GM18499 (cell line): ENCODE measurements around the gene OR9A4.
"Not testable (repeated sequence)": the region's sequence is repeated elsewhere in the genome, so short reads cannot be mapped to it uniquely, and the experiment has no call there.

Experiments used
- ATAC-seq: cut with Tn5 transposase; IDR thresholded peaks from one replicate; pipeline ENCODE4 v1.9.1; 2021; ENCODE audit warnings: moderate number of reproducible peaks; ENCODE audit not compliant: insufficient read depth, unreplicated experiment

OR9A4 gene, protein sequence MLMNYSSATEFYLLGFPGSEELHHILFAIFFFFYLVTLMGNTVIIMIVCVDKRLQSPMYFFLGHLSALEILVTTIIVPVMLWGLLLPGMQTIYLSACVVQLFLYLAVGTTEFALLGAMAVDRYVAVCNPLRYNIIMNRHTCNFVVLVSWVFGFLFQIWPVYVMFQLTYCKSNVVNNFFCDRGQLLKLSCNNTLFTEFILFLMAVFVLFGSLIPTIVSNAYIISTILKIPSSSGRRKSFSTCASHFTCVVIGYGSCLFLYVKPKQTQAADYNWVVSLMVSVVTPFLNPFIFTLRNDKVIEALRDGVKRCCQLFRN

DNA sequence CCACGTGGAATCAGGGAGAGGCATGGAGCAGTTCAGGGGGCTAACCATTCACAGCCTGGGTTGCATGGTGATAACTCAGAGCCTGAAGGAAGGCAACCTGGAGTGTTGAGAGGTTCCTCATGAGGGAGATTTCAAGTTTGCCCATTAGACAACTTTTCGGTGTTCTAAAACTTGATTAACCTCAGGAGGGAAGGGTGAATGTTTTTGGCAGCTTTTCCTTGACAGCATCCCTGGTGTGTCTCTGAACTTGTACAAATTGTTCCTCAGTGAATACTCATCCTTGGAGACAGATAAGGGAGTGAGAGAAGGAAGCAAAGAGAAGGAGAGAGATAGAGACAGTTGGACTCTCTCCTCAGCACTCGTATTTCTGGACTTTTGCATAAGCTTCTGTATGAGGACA, at the start of gene OR9A4:
TSS of gene OR9A4 (plus strand) at position 301 of the 400 bp plus-strand sequence. CDS start 2,477 bp downstream, outside the sequence.
- ATAC-seq, result no peak

DNA sequence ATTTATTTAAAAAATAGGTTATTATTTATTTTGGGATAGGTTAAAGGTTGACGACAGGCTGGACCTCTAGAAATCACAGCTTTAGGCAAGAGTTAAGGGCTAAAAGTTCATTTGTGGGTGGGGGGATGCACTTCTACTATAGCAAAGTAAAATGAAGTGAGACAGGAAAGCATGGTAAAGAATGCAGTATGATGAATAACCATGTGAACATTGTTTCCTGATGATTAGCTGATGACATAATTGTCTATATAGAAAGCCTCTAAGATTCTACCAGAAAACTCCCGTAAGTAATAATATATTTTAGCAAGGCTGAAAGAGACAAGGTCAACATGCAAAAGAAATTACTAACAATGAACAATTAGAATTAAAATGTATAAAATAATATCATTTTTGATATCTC, 49.2 kb upstream of the OR9A4 start:
- no peak for ATAC-seq

DNA sequence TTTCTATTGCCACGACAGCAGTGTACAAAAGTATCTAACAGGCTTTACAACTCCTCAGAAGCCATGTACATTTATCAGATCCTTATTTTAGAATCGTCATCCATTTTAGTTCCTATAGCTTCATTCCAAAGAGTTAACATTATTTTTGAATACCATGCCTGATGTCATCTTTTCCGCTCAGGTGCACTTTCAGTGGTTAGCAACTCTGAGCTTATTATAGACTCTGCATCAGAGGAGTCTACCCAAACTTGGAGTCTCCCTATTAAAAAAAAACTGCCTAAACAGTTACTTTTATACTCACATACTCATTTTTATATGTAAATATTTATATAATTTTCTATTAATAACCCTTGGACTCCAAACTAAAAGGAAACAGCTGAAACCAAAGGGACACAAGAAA, 43.3 kb upstream of the OR9A4 start:
- peak; percentile 73 for ATAC-seq

DNA sequence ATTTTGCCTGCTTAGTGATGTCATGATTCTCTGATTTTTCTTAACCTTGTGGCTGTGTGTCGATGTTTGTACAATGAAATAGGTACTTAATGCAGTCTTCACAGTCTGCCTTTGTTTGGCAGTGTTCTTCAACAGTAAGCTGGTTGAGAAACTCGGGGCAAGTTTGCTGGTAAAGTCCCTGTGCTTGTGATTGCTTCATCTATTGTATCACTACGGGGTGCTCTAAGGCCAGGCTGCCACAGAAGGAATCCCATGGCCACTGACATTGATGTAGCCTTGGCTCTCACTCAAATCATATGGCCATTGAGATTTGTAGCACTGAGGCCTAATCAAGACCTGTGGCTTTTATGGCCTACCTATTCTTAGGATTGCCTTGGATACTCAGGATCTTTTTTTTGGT, 41.4 kb upstream of the OR9A4 start:
- ATAC-seq, result no peak

DNA sequence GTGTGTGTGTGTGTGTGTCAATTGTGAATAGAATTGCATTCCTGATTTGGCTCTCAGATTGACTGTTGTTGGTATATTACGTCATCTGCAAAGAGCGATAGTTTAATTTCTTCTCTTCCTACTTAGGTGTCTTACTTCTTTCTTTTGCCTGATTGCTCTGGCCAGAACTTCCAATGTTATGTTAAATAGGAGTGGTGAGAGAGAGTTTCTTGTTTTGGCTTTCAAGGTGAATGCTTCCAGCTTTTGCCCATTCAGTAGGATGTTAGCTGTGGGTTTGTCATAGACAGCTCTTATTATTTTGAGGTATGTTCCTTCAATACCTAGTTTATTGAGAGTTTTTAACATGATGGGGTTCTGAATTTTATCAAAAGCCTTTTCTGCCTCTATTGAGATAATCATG, 40.7 kb upstream of the OR9A4 start:
- no peak for ATAC-seq

DNA sequence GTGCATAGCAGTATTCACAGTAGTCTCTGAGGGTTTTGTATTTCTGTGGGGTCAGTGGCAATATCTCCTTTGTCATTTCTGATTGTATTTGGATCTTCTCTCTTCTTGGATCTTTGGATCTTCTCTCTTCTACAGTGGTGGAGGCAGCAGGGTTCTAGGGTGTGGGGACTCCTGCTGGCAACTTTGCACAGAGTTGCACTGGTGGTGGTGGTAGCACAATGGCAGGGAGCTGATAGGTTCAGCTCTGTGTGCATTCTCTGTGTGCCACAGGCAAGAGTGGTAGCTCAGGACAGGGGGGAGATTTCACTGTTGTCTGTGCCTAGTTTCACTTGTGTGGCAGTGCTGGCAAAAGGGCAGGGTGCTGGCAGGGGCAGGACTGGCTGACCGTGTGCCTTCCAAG, 39.8 kb upstream of the OR9A4 start:
- no peak for ATAC-seq

DNA sequence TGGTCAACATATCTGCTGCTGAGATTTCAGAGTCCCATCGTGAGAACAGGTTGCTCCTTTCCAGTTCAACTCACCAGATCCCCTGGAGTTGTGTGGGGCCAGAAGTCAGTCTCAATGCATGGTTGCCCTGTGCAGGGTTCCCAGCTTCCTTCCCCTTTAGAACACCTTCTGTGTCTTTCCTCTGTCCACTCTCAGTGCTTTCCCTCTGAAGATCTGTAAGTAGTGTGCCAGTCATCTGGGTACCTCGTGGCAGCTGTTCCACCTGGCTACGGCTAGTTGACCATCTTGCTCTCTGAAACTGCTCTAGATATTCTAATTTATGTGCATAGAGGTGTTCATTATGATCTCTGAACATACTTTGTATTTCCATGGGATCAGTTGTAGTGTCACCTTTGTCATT, 38.8 kb upstream of the OR9A4 start:
- ATAC-seq, result no peak

DNA sequence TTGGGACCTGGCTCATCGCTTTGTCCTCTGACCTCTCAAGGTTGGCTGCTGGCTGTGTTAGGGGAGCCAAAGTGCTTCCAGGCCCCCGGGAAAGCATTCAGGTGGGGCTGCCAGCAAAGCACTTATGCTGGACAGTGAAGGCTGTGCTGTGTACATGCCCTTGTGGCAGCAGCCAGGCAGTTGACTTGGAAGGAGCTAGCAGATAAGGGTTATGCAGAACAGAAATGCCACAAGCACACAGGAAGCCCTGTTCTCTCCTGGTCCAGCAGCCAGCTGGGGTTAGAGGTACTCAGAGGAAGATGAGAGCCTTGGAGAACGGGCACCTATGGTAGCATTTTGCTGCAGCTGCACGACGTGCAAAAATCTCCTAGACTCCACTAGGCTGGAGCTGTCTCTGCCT, 35.2 kb upstream of the OR9A4 start:
- no peak for ATAC-seq

DNA sequence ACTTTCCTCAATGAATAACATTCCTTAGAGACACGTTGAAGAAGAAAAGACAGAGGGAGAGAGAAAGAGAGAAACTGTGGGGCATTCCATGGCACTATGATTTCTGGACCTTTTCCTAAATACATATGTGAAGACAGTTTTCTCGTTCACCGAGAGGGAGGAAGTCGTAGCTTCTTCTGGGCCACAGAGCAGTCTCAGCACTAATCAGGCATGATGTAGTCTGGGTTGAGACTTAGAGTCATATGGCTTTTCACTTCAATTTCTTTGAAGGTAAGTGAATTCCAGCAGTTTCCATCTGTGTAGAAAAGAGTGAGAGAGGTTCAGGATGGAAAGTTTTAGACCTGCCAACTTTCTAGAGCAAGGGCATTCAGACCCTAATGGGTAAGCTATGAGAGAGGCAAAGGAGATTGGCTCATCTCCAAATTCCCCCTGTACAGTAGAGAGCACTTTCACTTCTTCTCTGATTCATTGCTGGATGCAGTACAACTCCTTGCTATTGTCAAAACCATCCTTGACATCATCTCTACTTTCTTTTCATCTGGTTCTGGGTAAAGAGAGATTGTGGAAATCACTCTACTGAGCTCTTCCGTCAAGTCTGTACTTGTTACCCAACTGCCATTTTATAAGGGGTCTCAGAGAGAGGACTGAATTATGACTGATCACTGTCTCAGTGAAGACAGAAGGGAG, 31.5 kb upstream of the OR9A4 start:
- peak; percentile 94 for ATAC-seq

DNA sequence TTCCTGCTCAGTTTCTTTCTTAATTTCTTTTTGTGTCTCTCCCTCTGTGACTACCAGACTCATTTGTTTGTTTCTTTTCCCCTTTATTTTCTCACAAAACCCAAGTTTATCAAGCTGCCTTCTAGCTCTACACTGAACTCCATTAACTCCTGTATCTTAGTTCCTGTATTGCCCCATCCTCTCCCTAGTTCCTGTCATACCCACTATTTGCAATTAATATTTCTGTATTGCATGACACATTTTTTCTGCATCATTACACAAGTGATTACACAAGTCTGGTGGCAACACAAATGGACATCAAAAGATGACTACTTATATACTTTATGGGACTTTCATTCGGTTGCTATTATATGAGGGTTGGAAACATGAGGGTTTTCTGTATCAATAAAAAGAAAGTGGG, 26.9 kb upstream of the OR9A4 start:
- ATAC-seq, result no peak

DNA sequence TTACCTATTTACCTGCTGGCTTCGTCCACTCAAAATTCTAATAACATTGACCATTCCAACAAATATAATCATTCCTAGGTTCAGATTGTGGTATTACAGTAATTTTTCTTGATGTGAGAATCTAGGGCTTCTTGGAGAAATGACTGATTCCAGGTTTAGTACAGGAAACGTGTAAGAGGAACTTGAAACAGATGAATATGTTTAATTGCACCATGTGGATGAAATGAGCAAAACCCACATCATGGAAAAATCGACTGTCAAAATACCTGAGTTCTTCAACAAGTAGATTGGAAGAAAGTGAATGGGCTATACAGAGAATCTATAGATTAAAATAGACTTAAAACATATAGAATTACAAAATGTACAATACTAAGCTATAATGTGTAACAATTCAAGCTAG, 24.9 kb upstream of the OR9A4 start:
- ATAC-seq, result no peak

DNA sequence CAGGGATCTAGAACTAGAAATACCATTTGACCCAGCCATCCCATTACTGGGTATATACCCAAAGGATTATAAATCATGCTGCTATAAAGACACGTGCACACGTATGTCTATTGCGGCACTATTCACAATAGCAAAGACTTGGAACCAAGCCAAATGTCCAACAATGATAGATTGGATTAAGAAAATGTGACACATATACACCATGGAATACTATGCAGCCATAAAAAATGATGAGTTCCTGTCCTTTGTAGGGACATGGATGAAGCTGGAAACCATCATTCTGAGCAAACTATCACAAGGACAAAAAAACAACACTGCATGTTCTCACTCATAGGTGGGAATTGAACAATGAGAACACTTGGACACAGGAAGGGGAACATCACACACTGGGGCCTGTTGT, 16.8 kb upstream of the OR9A4 start:
- not testable (repeated sequence) for ATAC-seq

DNA sequence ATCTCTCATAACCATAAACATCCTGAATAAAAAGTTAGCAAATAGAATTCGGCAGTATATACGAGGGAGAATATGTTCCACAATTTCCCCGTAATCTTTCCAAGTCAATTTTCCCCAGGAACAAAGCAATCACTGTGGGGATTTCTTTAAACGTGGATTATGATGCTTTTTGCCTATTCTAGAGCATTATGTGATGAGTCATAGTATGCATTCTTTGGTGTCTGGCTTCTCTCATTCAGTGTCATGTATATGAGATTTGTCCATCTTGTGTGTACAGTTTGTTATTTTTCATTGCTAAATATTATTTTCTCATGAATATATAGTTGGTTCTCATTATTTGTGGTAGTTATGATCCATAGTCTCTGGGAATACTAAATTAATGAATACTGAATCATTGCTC, 9.9 kb upstream of the OR9A4 start:
- no peak for ATAC-seq

DNA sequence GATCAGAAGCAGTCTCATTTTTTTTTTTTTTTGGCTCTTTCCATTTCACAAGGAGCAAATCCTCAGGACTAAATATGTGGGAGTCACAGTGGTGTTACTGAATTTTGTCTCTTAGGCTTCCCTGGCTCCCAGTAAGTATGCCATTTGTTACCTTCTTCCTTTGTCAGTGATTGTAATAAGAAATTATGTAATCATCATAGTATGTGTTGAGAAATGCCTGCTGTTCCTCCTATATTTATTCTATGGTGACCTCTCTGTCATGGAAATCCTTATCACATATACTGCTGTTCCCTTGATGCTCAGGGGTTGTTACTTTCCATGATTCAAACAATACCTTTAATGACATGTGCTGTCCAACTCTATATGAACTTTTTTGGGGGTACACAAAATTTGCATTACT, 4.8 kb upstream of the OR9A4 start:
- no peak for ATAC-seq

DNA sequence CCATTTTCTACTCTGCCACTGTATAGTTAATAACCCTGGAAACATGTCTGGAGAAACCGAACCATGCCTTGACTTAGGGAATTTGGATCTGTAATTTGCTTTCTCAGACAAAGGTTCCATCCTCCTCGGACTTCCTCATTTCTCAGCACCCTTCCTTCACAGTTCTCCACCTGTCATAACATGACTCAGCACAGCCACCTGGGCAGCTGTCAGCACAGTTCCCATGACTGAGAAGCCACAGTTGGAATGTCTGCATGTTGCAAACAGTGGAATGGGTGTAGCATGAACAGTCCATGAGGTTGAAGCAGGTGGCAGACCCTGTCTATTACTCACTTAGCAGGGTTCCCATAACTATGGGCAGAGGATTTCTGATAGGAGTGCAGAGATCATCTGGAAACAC, 634 bp upstream of the OR9A4 start:
- ATAC-seq, result no peak

DNA sequence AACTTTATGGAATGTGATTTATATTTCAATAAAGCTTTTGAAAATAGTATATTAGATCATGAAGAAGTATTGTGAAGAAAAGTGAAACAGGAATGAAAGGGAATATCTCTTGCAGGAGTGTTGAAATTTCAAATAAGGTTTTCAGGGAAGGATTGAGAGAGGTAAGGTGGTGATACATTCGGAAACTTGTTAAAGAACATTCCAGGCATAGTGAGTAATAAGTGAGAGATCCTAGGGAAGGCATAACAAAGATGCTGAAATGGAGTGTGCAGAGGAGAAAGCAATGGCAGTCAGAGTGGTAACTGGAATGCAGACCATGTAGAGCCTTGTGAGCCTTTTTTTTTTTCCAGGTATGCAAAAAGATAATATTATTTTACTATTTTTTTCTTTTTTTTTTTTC, 4.1 kb downstream of the OR9A4 start:
- no peak for ATAC-seq

DNA sequence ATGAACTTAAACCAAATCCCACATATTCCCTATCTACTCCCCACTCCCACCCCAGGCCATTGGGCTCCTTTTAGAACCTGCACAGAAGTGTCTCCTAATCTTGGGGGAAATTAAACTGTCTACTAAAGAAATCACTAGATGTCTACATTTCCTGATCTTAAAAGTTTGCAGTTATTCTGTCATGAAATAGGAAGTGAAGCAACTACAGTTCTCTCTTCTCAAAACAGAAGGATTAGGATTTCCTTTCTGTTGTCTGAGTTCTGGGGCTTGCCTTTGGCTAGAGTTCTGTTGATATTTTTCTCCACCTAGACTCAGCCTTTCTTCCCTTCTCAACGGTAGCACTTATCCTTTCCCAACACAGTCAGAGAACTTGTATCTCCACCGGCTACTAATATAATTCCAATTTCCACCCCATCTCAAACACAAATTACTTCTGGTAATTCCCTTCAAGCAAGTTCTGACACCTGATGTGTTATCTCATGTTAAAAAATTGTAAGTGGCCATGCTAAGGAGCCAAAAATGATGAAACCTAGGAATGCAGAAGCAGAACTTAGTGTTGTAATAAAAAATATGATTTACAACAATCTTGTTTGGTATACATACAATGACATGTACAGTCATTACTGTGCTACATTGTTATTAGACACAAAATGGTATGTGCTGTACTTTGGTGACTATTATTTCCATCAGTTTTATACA, 12.1 kb downstream of the OR9A4 start:
- no peak for ATAC-seq

DNA sequence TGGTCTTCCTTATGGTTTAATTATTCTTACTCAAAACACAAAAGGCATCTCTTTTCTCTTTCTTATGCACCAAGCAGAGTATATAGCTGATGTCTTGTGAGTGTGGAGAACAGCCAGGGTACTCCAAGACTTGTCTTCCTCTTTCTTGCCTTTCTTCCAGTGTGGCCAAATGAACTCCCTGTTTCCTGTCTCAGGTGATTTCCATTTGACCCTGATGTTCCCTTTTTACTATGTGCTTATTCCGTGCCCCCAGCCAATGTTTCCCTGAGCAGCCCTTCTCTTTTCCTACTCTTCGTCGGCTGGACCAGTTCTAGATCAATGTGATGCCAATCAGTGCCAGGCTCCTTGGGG, 12.6 kb downstream of the OR9A4 start:
- ATAC-seq, result no peak

DNA sequence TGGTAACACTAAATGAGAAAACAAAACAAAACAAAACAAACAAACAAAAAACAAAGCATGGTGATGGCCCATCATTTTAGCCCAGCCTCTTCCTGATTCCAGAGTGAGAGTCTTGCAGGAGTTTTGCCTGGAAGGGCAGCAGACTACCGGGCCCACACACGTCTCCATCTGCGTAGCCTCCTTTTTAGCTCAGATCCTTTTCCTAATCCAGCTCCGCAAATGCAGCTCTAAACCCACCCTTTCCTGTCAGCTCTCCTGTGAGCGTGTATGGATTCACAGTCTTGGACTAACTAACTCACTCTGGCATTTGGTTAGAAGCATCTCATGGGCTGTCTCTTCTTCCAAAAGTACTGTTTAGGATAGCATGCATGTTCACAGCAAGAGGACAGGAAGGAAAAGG, 14.0 kb downstream of the OR9A4 start:
- no peak for ATAC-seq

DNA sequence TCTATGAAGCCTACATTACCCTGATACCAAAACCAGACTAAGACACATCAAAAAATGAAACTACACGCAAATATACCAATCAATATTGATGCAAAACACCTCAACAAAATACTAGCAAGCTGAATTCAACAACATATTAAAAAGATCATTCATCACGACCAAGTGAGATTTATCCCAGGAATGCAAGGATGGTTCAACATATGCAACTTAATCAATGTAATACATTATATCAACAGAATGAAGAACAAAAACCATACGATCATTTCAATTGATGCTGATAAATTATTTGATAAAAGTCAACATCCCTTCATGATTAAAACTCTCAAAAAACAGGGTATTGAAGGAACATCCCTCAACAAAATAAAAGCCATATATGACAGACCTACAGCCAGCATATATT, 24.9 kb downstream of the OR9A4 start:
- no peak for ATAC-seq

DNA sequence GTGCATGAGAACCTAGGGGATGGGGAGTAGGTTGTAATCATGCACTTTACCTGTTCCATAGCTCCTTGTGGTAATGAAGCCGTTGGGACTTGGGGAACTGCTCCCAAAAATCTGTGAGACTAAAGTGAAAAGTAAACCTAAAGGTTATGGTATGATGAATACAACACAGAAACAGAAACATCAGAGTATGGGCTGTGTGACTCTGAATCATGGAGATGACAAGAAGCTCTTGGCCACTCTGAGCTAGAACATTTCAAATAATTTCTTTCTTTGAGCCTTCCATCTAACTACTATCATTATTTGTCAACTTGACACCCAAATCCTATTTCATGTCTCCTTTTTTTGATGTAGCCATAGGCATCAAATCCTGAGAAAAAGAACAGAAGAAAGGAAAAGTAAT, 27.6 kb downstream of the OR9A4 start:
- ATAC-seq, result no peak

DNA sequence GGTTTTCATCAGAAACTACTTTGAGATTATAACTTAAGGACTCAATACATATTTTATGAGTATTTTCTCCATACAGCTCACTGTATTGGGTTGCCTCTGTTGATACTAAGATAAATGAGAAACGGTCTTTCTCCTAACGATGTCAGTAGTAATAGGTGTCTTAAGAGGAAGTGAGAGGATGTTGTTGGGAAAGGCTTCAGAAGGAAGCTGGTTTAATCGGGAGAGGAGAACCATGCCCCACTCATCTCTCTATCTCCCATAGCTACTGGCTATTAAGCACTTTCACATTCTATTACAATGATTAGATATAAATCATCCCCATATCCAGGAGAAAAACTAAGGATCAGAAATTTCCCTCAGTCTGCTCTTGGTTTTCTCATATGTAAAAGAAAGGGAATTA, 28.6 kb downstream of the OR9A4 start:
- no peak for ATAC-seq
